GM13977 (cell line): Measurements from ENCODE around the gene PCNX4.

Experiments used
- DNase-seq: peaks from one replicate; pipeline ENCODE4 v3.0.0; 2012; ENCODE audit warnings: low spot score
- CTCF ChIP-seq: IDR thresholded peaks from 2 replicates; pipeline ENCODE4 v1.5.1; 2012; ENCODE audit warnings: mild to moderate bottlenecking, control low read depth; ENCODE audit not compliant: insufficient read depth; ENCODE audit errors: extremely low read depth, missing control alignments
- in situ Hi-C: fragments of 300-500 bp; cut with MboI; formaldehyde crosslinking; loops from one replicate; pipeline ENCODE4 v1.12.0; 2022; ENCODE audit warnings: low sequenced_read_pairs, low pct_unique_long_range_greater_than_20kb, mixed read lengths, inconsistent platforms; ENCODE audit not compliant: unreplicated experiment

Gene PCNX4

DNA sequence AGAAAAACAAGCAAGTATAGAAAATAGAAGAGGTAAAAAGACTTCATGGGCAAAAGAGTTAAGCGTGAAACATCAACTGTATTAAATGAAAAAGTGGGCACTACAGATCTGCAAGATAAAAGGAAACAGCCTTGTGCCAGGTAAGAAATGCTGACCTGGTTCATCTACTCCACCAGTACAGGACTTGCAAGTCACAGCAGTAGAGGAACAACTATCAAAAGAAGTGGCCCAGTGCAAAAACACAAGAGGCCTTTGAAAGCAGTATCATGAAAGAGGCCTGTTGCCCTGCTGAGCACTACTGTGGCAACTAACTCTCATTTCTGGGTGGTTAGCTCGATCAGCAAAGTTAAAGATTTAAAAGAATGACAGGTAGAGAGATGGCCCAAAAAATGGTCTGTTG is 62.9 kb downstream of the PCNX4 start:
- no peak for TF ChIP-seq CTCF
- DNase-seq: no peak
- in situ Hi-C loops: no loop called here

- TF ChIP-seq CTCF: no peak
- in situ Hi-C loops: no loop called here
- no peak for DNase-seq
Measured at GRCh38 chr14:60160422-60160821, 68.7 kb downstream of the PCNX4 start.

- no peak for DNase-seq
- TF ChIP-seq CTCF: no peak
- in situ Hi-C loops: no loop called here
Measured at GRCh38 chr14:60161196-60162107, 69.7 kb downstream of the PCNX4 start.

- in situ Hi-C loops: no loop called here
- DNase-seq: no peak
- no peak for TF ChIP-seq CTCF
Measured at GRCh38 chr14:60163693-60164092, 72.0 kb downstream of the PCNX4 start.

- no peak for TF ChIP-seq CTCF
- in situ Hi-C loops: no loop called here
- no peak for DNase-seq
Measured at GRCh38 chr14:60164404-60164711, 72.6 kb downstream of the PCNX4 start.

DNA sequence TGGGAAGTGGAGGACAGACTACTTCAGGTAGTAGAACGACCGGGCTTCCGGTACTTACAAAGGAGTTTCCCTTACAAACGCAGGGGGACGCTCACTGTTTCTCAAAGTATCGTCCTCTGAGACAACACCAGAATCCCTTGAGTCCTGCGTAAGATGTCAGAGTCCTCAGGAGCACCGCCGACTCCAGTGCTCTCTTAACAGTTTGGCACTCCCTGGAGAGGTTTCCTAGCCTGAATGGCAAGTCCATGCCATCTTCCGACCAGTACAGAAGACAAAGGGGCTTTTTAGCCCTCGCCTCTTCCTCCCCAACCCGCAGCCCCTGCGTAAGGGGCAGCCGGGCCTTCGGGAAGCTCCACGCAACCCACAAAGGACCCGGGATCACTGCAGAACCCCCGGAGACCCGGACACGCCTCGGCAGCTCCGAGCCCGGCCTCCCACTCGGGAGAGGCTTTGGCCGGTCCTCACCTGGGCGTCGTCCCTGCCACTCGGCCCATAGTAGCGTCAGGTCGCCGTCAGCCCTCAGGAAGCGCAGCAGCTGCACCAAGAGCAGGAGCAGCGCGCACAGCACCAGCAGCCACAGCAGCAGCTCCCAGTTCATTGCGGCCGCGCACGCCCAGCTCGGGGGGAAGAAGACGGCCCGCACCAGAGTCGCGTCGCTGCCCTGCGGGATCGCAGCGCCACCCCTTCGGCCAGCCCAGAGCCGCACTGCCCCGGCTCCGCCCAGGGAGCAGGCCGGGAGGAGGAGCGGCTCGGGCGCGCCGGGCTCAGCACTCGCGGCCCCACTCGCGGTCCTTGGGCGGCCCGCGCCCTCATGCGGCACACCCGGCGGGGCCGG is 73.2 kb downstream of the PCNX4 start, which contains the start of gene DHRS7:
Gene DHRS7 (minus strand): TSS at position 687 of the 835 bp plus-strand sequence. CDS start 89 bp downstream, at position 598.
- TF ChIP-seq CTCF: peak; percentile 63
- peak; percentile 87 for DNase-seq
- in situ Hi-C loops: no loop called here
